HUDEP-2 (cell line): Measurements from ENCODE around the gene DNAJB1.

Experiments
- DNase-seq, 76 experiments: peaks; one replicate each; lab custom pipeline; 2025; ENCODE audit not compliant: unreplicated experiment in 76 of 76; lab: John Stamatoyannopoulos, UW

Gene DNAJB1

DNA sequence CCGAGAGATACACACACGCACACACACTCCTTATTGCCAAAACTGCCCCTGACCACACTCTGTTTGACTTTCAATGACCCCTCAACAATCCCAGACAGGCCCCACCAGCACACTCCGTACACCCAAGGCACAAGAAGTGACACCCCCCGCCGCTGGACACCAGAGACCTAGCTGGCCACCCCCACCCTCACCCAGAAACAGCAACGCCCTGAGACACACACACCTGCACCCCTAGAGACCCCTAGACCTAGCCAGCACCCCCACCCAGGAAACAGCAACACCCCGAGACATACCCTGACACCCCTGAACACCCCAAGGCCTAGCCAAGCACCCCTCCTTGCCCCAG is 41.9 kb downstream of the DNAJB1 start:
- no peak for DNase-seq

DNA sequence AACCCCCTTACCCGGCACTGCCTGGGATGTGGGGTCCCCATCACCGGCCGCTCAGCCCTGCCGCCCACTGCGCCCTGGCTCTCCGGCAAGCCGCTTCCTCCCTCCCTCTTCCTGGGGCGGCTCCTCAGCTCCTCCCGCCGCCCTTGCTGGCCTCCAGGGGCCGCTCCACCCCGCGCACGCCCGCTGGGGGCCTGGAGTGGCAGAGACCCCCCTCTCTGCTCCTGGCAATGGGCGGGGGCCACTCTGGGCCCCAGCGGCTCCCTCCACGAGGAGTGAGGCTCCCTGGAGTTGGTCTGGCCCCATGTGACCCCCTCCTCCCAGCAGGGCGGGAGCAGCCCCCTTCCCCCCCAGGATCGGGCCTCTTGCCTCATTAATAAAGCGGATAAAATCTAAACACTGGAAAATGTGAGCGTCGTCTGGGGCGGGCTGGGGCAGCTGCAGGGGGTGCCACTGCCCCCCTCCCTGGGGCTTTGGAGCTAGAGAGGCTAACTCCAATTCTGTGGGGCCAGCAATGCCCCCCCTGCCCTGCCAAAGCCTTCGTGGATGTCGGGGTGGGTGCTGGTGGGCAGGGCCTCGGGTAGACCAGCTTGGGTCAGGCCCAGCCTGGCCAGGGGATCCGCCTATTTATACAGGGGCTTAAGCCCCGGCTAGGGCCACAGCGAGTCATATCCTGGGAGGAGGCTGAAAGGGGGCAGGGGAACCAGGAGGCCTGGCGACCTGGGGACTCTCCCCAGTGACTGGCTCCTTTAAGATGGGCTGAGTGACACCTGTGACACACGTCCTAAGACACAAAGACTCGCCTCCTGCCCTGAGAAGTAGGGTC is 42.7 kb downstream of the DNAJB1 start, which contains the start of gene PTGER1:
TSS of gene PTGER1 (minus strand) at position 104 of the 823 bp plus-strand sequence. CDS start 1,034 bp downstream, outside the sequence.
- DNase-seq = peak in 14 of 76 experiments; percentile 8 to 35 (median 20)

DNA sequence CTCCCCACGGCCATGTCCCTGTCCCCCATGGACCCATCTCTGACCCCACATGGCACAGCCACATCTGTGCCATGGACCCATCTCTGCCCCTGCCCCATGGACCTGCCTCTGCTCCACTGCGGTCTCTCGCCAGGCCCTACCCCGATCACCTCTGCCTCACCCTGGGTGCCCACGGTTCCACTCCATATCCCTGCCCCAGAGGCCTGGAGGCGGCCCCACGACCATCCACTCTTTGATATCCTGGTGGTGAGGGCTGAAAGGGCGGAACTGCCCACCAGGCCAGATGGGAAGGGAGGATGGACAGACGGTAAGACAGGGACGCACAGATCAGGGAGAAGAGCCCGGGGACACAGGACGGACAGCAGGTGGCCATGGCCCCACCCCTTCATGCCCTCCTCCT is 43.4 kb downstream of the DNAJB1 start:
- no peak for DNase-seq

DNA sequence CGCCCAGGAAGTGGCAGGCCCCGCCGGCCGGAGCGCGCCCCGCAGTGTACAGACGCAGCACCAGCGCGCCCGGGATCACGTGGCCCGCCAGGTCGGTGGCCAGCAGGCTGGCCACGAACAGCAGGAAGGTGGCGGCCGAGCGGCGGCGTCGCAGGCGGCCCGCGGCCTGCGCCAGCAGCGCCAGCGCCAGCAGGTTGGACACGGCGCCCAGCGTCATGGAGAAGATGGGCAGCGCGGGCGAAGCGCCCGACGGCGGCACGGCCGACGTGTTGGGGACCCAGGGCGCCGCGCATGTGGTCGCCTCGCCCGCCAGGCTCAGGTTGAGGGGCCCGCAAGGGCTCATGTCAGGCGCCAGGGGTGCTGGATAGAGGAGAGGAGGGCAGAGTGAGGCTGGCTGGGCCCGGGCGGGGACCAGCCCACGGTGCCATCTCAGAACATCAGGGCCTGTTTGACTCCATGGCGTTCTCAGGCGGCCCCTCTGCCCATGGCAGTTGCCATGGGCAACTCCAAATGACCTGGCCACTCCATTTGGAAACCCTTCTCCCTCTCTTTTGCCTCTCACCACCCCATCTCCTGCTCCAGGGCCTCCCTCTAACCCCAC is 44.1 kb downstream of the DNAJB1 start:
- DNase-seq = no peak

DNA sequence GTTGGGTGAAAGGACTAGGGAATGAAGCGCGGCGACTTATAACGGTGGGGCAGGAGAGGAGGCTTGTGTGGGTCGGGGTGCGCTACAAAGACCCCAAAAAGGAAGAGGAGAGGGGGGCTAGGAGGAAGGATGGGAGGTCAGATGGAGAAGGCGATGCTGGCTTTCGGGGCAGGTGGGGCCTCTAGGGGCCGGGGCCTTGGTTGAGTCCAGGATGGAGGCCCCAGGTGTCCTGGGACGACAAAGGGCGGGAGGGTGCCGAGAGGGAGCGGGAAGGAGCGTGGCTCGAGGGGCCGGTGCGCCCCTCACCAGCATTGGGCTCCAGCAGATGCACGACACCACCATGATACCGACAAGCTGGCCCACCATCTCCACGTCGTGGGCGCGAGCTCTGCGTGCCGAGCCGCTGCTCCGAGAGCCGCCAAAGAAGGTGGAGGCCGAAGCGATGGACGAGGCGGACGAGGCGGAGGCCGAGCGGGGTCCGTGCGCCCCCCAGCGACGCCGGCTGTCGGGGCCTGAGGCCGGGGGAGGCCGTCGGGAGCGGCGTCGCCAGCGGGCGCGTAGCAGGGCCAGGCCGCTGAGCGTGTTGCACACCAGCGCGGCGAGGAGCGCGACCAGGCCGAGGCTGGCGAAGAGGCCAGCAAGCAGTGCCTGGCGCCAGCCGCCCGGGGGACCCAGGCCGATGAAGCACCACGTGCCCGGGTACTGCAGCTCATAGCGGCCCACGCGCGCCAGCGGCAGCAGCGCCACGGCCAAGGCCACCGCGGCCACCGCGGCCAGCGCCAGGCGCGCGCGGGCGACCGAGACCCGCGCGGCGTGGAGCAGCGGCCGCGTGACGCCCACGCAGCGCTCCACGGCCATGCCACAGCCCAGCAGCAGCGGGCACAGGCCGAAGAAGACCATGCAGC is 44.9 kb downstream of the DNAJB1 start:
- no peak for DNase-seq

DNA sequence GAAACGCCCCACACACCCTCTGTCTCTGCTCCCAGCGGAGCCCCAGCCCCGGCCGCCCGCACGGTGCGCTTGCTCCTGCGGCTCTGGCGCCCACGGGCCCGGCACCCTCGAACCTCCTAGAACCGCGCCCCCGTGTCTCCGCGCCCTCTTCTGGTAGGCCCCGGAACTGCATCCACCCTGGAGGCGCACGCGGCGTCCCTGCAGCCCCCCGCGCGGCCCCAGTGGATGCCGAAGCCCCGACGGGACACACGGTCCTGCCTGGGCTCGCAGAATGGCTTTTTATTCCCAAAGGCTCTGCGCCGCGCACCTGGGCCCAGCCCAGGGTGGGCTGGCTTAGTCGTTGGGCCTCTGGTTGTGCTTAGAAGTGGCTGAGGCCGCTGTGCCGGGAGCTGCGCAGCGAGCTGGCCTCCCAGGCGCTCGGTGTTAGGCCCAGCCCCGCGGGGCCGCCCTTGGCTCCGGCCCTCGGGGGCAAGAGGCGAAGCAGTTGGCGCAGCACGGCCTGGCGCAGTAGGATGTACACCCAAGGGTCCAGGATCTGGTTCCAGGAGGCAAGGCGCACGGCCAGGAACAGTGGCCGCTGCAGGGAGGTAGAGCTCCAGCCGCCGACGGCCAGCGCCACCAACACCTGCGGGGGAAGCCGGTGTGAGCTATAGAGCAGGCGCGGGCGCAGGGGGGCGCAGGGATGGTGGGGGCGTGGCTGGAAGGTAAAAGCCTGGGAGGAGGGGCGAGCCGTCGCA is 45.8 kb downstream of the DNAJB1 start:
- DNase-seq = peak in 66 of 76 experiments; percentile 28 to 85 (median 69)

DNA sequence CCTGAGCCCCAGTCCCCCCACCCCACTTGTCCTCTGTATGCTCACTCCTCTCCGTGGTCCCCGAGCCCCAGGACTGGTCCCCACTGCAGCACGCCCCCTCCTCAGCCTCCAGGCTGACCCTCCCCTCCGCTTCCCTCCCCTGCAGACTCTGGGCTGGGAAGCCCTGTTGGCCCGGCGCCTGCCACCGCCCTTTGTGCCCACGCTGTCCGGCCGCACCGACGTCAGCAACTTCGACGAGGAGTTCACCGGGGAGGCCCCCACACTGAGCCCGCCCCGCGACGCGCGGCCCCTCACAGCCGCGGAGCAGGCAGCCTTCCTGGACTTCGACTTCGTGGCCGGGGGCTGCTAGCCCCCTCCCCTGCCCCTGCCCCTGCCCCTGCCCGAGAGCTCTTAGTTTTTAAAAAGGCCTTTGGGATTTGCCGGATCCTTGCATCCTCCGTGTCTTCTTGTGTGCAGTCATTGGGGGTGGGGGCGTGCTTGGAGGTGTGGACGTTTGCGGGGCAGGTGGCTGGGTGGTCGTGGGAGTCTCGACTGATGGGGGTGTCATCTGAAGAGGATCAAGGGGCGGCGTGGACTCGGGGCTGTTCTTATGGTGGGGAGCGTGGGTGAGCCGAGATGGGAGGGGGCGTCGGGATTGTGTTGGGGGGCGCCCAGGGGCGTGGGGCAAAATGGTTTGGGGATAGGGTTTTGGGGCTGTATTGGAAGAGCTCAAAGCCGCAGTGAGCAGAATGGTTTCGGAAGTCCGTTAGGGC is 46.6 kb downstream of the DNAJB1 start:
- no peak for DNase-seq

DNA sequence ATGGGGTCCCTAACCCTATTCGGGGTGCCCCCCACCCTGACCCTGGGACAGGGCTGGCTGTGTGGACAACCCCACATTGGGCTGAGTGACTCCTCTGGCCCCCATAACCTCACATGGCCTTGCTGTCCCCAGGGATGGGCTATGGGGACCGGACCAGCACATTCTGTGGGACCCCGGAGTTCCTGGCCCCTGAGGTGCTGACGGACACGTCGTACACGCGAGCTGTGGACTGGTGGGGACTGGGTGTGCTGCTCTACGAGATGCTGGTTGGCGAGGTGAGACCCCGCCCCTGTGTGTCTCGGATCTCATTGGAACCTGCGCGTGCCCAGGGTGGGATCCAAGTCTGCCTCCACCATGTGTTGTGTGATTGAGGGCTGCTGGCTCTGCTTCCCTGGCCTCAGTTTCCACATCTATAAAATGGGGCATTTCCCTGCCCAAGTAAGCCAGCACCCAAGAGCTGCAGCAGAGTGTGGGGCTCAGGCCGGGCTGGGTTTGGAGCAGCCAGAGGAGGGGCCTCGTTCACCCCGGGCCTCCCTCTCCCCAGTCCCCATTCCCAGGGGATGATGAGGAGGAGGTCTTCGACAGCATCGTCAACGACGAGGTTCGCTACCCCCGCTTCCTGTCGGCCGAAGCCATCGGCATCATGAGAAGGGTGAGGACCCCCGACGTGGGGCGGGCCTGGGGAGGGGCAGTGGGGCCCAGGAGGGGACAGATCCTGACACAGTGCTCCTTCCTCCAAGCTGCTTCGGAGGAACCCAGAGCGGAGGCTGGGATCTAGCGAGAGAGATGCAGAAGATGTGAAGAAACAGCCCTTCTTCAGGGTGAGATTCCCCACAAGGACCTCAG is 47.9 kb downstream of the DNAJB1 start:
- no peak for DNase-seq

DNA sequence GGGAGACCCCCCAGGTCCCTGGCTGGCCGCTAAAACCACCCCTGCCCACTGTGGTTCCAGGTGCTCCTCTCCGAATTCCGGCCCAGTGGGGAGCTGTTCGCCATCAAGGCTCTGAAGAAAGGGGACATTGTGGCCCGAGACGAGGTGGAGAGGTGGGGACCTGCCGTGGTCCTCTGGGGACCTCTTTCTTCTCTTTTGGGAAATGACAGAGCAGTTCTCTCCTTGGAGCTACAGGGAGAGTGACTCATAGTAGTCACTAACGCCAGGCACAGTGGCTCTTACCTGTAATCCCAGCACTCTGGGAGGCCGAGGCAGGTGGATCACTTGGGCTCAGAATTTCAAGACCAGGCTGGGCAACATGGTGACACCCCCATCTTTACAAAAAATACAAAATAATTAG is 50.4 kb downstream of the DNAJB1 start:
- no peak for DNase-seq

DNA sequence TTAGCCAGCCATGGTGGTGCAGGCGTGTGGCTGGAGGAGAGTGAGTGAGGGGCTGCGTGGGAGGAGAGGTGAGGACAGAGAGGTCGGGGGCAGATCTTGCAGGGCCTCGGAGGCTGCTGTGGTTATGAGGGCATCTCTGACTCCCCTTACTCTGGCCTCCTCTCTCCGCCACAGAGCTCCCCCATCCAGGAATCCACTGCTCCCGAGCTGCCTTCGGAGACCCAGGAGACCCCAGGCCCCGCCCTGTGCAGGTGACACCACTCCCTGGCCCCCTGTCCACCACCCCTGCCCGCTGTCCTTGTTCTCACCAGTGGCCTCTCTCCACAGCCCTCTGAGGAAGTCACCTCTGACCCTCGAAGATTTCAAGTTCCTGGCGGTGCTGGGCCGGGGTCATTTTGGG is 50.8 kb downstream of the DNAJB1 start:
- DNase-seq = no peak
